Coronary artery (tissue), 2 donors: ENCODE data around the gene CLCA2.

Experiments used
- DNase-seq: peaks from one replicate; pipeline ENCODE4 v3.0.0-alpha.2; 2017; ENCODE audit warnings: low spot score
- H3K27ac ChIP-seq, 2 donors: fragments of 200-600 bp; sonication (generic); one replicate each; pipeline ENCODE4 v1.5.1; 2016 to 2019
- H3K4me3 ChIP-seq: fragments of 200-600 bp; sonication (generic); 2 replicates; pipeline ENCODE4 v1.5.1; 2016; ENCODE audit warnings: mild to moderate bottlenecking, moderate library complexity
- CTCF ChIP-seq: fragments of 200-600 bp; sonication (generic); IDR thresholded peaks from one replicate; pipeline ENCODE4 v1.5.1; 2019; ENCODE audit warnings: antibody characterized with exemption

The CLCA2 gene

GRCh38 chr1:86423873-86424272 is at the start of gene CLCA2:
Gene CLCA2, plus strand, starts transcription at chr1:86424171. Its CDS starts 77 bp downstream, at chr1:86424248.
- no peak for TF ChIP-seq CTCF
- Histone ChIP-seq H3K4me3 (no peak within 1 kb of the TSS), H3K27ac (no peak within 1 kb of the TSS)
- DNase-seq = no peak

- Histone ChIP-seq H3K27ac (no peak overlapping the region), H3K4me3 (no peak overlapping the region)
- no peak for DNase-seq
- no peak for TF ChIP-seq CTCF
Measured at GRCh38 chr1:86375688-86376087, 48.3 kb upstream of the CLCA2 start.

GRCh38 chr1:86377341-86377740 is 46.6 kb upstream of the CLCA2 start:
- Histone ChIP-seq H3K27ac (no peak overlapping the region), H3K4me3 (no peak overlapping the region)
- no peak for TF ChIP-seq CTCF
- no peak for DNase-seq

GRCh38 chr1:86378813-86379212 is 45.2 kb upstream of the CLCA2 start:
- H3K27ac ChIP-seq = no peak overlapping the region
- no peak overlapping the region for H3K4me3 ChIP-seq
- DNase-seq = no peak
- no peak for TF ChIP-seq CTCF

GRCh38 chr1:86380257-86380861 is 43.6 kb upstream of the CLCA2 start:
- Histone ChIP-seq H3K4me3 (no peak overlapping the region), H3K27ac (no peak overlapping the region)
- no peak for DNase-seq
- TF ChIP-seq CTCF = peak; percentile 46

- Histone ChIP-seq H3K27ac (no peak overlapping the region), H3K4me3 (no peak overlapping the region)
- DNase-seq = no peak
- TF ChIP-seq CTCF = no peak
Measured at GRCh38 chr1:86381223-86381622, 42.7 kb upstream of the CLCA2 start.

- Histone ChIP-seq H3K4me3 (peak overlapping the region; percentile 22), H3K27ac (no peak overlapping the region)
- no peak for DNase-seq
- TF ChIP-seq CTCF = no peak
Measured at GRCh38 chr1:86382878-86383277, 41.1 kb upstream of the CLCA2 start.
